Panc1 (cell line): Measurements from ENCODE around the gene ENO1.

Experiments used
- POLR2AphosphoS5 ChIP-seq: IDR thresholded peaks from 2 replicates; pipeline ENCODE4 v1.6.1; 2012; ENCODE audit warnings: mild to moderate bottlenecking, low read depth, low read length, moderate library complexity
- TCF7L2 ChIP-seq: IDR thresholded peaks from 2 replicates; pipeline ENCODE4 v1.6.1; 2011; ENCODE audit warnings: mild to moderate bottlenecking, low read depth, low read length, inconsistent platforms

- TF ChIP-seq POLR2AphosphoS5 (no peak), TCF7L2 (no peak)
Observed at GRCh38 chr1:8844501-8845006, 33.9 kb downstream of the ENO1 start.
